NK-92 (cell line): Measurements from ENCODE around the gene PTCSC3.

Experiments used
- DNase-seq: peaks from one replicate; lab custom pipeline; 2025; ENCODE audit not compliant: unreplicated experiment; lab: John Stamatoyannopoulos, UW

PTCSC3 gene

DNA sequence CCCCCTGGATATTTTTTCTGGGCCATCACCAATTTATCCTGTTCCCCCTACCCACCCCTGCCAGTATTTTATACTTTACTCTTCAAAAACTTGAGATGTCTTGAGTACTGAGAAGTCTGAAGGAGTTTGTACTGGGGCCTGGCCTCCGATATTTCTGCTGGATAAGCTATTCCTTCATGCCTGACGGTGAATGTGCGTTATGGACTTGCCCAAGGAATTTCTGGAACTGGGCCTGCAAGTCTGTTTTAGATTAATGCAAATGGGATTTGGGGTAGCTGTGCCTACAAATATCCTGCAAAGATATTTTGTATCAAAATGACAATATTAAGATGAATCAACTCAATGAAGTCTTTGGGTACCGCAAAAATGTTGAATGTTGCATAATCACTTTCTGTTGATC, at the start of gene PTCSC3:
Gene PTCSC3 (minus strand): TSS at position 199 of the 400 bp plus-strand sequence.
- no peak for DNase-seq

DNA sequence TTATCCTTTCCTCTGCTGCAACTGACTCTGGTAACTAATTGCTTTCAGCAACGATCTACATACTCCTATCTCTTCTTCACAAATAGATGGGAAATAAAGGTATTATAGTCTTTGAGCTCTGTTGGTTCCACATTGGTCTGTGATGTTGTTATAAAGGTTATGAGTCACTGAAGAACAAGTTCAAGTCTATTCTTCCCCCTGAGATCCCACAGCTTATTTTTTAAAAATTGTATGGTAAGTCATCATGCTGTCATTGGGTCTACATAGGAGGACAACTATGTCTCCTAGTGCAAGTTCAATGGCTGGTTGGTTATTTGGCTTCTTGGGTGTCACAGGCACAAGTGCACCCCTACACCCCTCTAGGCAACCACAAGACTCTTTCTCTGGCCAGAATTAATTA, 49.6 kb upstream of the PTCSC3 start:
- no peak for DNase-seq

DNA sequence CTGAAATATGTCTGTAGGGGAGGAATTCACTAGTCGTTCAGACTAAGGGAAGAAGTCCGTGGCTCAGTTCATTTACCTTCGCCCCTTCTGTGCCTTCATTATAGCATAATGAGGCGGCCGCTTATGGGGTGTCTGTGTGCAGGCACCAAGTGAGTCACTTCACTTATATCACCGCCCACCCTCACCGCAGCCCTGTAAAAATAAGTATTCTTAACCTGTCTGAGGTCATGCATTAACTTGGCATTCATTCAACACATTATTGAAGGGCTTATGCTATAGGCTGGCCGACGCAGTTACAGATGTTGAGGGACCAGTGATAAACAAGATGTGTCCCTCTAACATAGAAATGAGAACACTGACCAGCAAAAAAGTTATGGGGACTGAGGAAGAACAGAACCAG, 47.7 kb upstream of the PTCSC3 start:
- DNase-seq = no peak

DNA sequence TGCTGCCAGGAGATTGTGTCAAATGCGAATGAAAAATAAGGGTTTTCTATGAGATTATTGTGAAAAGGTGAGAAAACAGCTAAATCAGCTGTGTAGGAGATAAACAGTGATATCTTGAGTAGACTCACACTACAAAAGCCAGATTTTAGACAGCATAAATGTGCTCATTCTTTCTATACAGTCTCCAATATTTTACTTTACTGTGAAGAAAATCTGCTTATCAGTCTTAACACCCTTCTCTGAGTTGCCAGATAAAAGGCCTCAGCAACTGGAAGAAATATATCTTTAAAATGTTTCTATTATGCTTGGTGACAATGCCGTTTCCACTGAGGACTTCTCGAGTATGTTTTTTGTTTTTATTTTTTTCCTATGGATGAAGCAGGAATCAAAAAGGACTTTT, 47.0 kb upstream of the PTCSC3 start:
- DNase-seq = no peak

DNA sequence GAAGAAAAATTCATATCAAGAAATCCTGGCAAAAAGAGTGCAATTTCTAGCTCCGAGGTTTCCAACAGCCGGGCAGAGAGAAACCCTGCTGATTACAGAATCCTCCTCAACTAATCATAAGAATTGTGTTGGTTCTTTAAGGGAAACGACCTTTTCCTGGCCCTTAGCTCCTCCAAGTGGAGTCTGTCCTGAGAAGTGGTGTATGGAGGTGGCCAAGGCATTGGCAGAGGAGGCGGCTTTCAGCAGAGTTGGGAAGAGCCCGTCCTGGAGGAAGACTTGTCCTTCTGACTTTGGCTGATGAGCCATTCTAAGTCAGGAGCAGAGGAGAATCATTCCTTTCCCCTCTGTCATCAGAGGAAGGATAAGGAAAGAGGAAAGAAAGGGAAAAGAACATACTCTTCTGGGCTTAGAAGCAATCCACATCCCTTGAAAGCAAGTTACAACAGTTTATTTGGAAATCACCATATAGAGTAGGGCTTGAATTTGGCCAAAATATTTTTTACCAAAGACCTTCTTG, 46.5 kb upstream of the PTCSC3 start:
- no peak for DNase-seq

DNA sequence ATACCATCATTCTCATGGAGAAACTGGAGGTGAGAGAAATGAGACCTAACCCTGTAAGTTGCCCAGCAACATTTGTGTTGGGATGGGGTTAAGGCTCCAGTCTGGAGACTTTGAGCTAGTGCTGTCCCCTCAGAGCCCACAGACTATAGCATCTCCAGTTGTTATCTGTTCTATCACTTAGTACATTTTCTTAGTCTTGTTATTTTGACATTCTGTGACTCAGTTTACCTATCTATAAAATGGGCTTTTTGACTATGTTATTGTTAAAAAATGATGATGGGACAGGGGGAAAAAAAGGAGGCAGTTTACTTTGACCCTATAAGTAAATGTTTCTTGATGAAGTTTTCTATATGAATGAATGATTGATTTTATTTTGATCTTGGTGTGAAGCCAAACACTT, 45.8 kb upstream of the PTCSC3 start:
- no peak for DNase-seq

DNA sequence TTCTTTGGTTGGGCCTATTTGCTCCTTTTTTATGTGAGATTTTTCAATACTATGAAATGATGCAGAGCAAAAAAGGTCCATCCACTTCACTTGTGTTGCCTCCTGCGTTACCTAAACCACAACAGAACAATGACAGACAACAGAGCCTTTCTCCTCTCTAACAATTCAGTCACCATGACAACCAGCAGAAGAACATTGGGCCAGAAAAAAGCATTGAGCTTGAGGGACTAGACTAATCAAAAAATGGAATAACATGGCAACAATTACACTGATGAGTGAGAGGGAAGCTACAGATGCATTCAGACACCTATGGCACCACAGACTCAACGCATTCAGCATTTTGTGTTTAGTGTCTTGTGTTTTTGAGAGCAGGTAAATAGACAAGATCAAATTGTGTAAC, 44.6 kb upstream of the PTCSC3 start:
- DNase-seq = no peak

DNA sequence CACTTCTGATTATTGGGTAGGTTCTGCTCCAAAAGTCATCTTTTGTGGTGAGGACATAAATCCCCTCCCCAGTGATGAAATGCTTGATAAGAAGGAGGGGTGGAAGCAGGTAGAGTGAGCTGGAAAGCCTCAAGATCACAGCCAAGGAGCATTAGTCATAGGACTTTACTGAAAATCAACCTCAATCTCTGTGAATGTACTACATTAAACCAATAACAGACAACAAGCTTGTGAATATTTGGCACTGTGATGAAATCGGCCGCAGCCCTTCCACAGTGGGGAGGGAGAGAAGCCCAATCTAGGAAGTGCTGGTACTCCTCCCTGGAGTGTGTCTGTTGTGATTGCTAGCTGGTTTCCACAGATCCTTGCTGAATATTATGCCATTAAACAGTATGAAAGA, 41.2 kb upstream of the PTCSC3 start:
- no peak for DNase-seq

DNA sequence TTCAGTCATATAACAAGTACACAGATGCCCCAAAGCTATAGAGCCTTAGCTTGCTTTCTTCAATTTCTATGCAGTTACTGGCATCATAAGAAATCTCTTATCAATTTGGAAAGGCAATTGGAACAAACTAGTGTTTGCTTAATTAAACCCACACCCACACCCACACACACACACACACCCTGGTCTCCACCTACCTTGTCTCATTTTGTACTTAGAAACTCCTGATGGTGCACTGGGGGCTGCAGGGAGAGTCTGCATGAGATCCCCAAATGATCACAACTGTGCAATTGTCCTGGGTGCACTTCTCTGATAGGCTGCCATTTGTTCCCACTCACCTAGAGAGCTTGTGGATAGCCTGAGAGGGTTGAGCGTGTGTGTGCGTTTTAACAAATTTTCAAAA, 40.5 kb upstream of the PTCSC3 start:
- no peak for DNase-seq

DNA sequence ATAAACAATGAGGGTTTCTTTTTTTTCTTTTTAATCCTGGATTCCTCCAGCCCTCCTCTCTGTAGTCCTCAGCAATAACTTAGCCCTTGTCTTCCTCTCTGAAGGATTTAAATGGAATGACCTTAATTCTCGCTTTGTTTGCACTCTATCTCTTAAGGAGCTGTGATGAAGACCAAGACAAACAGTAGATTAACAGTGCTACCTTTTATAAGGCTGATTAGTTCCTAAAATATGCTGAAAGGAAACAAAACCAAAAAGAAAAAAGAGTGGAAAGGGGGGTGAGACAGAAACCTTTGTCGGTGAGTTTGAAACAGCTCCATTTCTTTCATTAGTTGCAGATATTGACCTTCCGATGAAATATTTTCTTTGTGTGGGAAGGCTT, 38.7 kb upstream of the PTCSC3 start:
- DNase-seq = no peak

DNA sequence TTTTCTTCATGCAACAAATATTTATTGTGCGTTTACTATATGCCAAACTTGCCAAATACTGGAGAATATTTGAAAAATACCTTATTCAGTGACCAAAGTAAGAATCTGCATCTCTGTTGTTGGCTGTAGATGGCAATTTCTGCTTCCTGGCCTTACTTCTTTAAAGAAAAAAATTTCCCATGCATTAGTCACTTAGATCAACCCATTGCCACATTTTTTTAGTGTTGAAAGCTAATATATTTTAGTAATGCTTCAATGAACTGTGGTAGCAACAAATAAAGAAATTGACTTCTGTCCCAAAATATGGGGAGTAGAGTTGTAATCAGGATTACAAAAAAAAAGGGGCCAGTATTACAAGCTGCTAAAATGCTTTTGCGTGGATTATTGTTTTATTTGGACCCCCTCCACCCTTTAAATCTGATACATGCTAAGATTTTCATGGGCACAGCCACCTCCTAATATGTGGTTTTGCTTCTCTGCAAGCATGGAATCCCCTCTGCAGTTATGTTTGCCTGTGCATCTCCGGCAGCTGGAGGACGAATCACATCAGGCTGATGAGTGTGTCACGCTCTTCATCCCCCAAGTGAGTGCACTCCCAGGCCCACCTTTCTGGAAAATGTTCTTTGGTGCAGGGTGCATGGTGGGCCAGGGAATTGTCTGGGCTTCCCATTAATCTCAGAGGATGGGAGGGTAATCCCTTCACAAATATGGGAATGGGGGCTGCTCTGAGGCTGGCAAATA, 38.1 kb upstream of the PTCSC3 start:
- DNase-seq = no peak

DNA sequence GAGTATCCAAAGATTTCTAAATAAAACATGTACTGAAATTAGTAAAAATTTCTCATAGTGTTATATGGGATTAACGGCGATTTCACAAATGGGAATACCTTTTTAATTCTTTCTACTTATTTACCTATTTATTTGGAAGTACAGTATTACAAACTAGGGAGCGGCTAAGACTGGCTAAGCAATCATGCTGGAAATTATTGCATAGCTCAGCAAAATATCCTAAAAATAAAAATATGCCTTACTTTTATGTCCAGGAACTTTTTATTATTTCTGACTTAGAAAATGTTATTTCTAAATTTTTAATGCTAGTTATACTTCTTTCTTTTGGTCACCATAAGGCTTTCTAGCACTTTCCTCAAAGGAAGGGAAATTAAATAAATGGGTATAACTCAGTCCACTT, 36.5 kb upstream of the PTCSC3 start:
- DNase-seq = no peak

DNA sequence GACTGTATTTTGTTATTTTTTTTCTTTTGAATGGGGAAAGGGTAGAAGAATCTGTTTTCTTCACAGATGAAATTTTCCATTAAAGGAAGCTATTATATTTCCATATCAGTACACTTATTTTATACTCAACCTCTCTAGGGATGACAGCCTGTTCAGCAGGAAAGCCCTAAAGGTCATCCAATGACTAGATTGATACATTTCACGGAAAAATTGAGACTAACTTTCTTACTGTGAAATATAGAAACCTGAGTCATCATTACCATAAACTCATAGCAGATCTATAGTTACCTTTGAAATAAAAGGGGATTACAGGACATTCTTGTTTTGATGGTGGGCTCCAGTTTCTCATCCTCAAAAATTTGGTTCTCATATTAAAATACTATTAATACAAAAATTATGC, 36.1 kb upstream of the PTCSC3 start:
- no peak for DNase-seq

DNA sequence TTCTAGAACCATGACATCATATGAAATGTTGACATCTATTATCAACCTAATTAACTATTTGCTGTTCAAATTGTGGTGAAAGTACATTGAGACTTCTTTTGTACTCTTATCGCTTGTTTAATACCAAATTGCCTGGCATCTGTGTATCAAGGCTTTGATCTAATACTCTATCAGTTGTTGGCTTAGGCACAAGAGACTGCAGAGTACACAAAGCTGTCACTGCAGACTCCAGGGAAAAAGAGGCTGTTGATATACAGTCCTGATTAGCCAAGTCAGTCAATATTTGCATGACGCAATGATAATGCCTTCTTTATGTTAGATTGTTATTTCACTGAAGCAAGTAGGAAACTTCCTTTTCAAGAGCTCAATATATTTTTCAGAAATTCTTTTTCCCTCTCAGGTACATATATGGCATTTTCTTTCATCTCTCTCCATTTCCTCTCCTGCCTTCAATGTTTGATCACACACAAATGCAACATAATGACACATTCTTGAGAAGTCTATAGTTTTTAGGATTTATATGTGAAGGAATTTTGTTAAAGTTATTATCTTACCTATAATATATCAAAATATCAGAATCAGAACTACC, 32.3 kb upstream of the PTCSC3 start:
- no peak for DNase-seq

DNA sequence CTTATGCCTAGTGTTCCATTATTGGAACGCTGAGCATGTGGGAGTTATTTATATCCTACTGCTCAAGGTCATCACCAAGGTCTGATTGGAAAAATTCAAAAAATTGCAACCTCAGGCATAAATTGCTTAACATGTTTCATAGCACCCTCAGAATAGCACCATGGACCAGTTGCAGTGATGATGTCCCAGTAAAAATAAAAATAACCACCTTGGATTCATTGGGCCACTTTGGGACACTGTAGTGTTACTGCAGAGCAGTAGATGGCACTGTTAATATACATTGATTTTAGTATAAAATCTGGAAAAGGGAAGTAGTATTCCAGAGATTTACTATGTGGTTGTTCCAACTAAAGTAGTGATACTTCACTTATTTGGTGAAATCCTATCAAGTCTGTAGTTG, 31.0 kb upstream of the PTCSC3 start:
- no peak for DNase-seq

DNA sequence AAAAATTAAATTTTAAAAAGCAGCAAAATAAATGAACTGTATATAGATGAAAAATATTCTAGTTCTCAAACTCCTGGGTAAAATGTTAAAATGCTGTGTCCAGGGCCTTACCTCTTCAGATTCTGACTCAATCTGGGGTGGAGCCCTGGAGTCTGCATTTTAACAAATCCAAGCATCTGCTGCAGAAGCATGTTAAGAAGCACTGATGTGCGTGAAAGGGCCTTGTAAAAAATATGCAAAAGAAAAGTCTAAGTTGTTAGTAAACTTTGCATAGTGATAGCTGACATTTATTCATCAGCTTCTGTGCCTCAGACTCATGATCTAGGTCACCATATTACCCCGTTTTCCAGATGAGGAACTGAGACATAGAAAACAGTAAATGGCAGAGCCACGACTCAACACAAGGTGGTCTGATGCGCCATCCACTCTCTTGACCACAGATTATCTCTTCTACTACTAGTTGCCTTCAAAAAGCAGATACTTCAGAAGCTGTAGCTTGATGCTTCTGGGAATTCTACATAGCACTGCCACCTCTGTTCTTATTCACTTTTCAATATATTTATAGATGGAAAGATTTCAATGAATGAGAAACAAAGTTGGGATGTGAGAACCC, 28.0 kb upstream of the PTCSC3 start:
- DNase-seq = no peak

DNA sequence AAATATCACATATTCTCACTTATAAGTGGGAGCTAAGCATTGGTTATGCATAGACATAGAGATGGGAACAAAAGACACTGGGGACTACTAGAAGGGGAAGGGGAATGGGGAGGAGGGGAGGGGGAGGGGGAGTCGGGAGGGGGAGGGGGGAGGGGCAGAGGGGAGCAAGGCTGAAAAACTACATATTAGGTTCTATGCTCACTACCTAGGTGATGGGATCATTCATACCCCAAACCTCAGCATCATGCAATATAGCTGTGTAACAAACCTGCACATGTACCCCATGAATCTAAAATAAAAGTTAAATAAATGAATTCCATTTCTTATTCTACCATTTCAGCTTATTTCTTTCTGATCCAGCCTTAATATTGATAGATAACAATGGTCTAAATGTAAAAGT, 21.9 kb upstream of the PTCSC3 start:
- DNase-seq = no peak

DNA sequence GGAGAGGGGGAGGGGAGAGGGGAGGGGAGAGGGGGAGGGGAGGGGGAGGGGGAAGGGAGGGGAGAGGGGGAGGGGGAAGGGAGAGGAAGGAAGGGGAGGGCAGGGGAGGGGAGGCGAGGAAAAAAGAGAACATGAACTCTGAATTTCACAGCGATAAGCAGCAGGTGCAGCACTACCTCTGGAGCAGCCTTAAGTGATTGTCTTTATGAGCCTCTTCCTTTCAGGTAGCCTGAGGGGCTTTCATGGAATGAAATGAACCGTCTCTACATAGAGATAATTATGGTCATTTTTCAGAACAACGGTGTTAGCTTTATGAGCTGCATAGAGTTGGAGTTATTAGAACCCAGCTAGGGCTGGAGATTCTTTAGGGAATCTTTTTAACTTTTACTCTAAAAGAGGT, 18.1 kb upstream of the PTCSC3 start:
- no peak for DNase-seq

DNA sequence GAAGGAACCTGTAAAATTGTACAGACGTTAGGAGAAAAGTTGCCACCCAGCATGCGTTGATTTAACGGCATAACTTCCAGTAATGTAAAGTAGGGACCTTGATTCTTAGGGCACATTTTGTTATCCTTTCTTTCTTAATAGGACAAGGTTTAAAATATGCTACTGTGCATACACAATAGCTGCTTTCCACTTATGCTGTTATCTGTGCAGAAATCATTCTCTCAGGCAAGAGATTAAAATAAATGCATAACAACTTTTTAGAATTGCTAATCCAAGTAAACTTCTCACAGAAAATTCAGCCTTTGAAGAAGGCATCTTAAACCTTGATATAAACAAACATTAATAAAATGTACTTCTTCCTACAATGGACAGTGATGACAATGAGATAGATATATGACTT, 16.0 kb upstream of the PTCSC3 start:
- DNase-seq = no peak

DNA sequence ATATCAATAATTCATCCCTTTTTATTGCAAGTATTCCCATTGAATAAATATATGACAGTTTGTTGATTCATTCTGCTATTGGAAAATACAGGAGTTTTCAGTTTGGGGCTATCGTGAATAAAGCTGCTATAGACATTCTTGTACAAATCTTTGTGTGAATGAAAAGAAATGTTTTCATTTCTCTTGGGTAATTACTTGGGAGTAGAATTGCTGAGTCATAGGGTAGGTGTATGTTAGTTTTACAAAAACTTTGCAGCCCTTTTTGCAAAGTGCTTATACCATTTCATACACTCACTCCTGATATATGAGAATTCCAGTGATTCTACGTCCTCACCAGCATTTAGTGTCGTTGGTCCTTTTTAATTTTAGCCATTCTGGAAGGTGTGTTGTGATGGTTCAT, 6.9 kb upstream of the PTCSC3 start:
- no peak for DNase-seq

DNA sequence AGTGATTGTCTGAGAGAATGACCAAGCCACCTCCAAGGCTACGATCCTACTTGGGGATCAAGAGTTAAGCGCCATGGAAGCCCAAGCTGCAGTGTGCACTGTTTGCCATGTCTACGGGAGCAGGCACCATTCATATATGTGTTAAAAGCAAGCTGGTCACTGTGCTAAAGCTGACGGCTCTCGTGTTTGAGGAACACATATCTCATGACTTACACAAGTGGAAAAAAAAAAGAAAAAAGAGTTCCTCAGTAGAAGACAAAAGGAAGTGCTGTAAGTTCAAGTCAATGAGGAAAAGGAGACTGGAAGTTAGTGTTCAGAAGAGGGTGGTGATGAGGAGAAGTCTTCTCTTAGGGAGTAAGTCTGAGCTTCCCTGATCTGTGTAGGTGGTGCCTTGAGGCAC, 4.9 kb upstream of the PTCSC3 start:
- no peak for DNase-seq

DNA sequence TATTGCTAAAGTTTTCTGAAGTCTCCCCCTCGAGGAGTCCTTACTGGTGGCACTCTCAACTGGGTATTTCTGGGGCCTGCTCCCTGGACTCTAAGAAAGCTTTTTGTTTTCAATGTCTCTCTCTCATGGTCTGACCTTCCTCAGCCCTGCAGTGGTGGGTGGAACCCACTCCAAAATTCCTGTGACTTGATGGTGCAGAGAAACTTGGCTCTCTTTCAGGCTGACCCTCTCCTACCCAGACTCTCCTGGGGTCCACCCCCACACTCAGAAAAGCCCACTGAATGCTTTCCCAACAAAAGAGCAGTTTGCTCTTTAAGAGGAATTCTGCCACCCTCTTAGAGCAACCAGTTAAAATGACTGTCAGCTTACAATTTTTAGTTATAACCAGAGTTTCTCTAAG, 967 bp upstream of the PTCSC3 start:
- no peak for DNase-seq
